HG03095 (cell line): ENCODE measurements around the gene RNF7.
"Not testable (repeated sequence)": the region's sequence is repeated elsewhere in the genome, so short reads cannot be mapped to it uniquely, and the experiment has no call there.

Source experiments
- ATAC-seq: cut with Tn5 transposase; IDR thresholded peaks from one replicate; pipeline ENCODE4 v1.9.1; 2021; ENCODE audit warnings: moderate library complexity; ENCODE audit not compliant: unreplicated experiment

Gene RNF7

GRCh38 chr3:141777957-141778813, 40.1 kb downstream of the RNF7 start:
- no peak for ATAC-seq

GRCh38 chr3:141779667-141780066, 41.6 kb downstream of the RNF7 start:
- ATAC-seq = no peak

DNA sequence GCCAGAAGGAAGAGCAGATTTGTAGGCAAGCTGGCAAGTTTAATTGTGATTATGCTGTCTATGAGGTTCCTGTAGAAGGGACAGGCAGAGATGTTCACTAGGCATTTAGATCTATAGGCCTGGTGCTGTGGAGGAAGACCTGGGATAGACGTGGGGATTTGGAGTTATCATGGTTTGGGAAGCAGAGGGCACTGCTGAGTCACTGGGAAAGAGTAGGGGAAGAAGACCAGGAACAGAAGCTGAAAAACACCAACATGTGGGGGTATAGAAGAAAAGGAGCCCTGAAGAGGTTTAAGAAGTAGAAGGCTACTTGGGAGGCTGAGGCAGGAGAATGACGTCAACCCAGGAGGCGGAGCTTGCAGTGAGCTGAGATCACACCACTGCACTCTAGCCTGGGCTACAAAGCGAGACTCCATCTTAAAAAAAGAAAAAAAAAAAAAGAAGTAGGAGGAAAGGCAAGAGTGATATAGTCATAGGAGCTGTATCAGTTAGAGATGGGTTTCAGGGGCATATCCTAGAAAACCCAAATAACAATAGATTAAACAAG, 44.4 kb downstream of the RNF7 start:
- no peak for ATAC-seq

DNA sequence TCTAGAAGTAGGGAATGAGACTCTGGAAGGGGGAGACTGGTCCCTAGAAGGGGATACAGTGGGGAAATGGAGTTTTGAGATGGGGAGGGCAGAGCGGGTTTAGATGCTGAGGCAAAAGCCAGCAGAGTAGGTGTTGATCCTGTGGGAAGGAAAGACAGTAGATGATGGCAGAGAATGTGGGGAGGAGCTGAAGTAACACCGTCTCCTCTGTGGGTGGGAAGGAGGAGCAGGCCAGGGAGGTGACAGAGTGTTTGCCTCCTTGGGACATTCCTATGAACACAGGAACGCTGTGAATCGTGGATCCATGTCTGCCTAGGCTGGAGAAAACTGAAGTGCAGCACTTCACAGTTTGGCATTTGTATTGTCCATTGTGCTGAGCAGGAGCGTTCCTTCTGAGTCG, 45.5 kb downstream of the RNF7 start:
- ATAC-seq = no peak

DNA sequence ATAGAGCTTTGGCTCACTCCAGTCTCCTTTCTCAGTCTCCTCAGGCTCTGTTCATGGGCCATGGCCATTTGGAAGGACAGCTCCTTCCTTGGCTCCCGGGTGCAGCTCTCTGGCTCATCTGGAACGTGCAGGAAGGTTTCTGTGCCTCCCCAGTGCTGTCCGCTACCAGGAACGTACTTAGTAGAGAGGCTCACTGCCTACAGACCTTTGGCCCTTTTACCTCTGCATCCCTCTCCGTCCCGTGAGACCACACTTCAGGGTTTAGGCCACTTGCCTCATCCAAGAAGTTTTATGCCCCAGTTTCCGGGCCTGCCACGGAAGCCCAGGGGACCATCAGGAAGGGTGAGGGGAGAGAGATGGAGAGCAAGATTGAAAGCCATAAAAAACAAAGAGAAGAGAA, 46.0 kb downstream of the RNF7 start:
- no peak for ATAC-seq

DNA sequence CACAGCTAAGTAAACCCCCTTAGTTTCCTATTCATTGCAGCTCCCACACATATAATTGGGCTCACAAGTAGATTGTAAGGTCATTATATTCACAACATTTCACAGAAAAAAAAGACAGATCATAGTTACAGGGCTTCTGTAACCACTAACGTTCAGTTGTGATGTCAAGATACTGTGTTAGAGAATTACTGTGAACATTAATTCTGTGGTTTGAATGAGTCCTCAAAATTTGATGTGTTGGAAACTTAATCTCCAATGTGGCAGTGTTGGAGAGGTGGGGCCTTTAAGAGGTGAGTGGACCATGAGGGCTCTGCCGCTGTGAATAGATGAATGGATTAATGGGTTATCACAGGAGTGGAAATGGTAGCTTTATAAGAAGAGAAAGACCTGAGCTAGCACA, 46.4 kb downstream of the RNF7 start:
- ATAC-seq = no peak

- ATAC-seq = no peak
Observed at GRCh38 chr3:141788149-141788548, 50.1 kb downstream of the RNF7 start.

DNA sequence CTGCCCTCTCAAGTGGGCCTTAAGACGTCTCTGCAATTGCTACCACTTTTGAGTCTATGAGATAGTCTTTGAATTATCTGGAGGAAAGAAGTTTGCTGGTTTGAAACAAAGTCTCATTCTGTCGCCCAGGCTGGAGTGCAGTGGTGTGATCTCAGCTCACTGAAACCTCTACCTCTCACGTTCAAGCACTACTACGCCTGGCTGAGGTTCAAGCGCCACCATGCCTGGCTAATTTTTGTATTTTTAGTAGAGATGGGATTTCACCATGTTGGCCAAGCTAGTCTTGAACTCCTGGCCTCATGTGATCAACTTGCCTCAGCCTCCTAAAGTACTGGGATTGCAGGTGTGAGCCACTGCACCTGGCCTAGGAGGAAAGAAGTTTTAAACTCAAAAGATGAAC, 50.7 kb downstream of the RNF7 start:
- ATAC-seq = not testable (repeated sequence)

DNA sequence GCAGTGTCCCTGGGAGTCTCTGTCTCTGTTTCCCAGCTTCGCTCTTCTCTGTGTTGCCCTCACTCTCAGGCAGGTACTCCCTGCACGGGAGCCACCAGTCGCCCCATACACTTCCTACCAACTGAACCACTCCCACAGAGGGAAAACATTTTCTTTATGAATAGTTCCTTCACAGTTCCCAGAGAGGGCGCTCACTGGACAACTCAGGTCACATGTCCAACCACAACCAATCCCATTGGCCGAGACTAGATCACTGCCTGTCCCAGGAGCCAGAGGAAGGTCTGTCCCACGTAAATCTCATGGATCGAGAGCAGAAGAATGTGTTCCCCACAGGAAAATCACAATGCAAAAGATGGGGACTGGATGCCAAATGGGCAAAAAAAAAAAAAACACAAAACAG, 51.2 kb downstream of the RNF7 start:
- ATAC-seq = no peak

DNA sequence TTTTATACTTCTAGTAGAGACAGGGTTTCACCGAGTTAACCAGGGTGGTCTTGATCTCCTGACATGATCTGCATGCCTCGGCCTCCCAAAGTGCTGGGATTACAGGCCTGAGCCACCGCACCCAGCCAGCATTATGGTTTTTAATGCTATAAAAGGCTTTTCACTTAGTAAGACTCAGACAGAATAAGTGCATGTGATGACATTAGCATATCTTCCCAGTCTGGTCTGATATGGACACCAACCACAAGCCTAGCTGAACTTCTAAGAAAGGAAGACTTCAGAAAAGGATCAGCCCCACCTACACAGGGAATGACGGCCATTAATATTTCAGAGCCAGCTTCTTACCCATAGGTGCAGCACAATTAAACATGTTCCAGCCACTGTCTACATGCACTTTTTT, 52.1 kb downstream of the RNF7 start:
- ATAC-seq = no peak

- no peak for ATAC-seq
Observed at GRCh38 chr3:141792495-141792894, 54.4 kb downstream of the RNF7 start.

- ATAC-seq = no peak
Observed at GRCh38 chr3:141793476-141794260, 55.6 kb downstream of the RNF7 start.

- ATAC-seq = no peak
Observed at GRCh38 chr3:141795276-141795675, 57.2 kb downstream of the RNF7 start.

GRCh38 chr3:141795741-141796080, 57.6 kb downstream of the RNF7 start:
- ATAC-seq = no peak

DNA sequence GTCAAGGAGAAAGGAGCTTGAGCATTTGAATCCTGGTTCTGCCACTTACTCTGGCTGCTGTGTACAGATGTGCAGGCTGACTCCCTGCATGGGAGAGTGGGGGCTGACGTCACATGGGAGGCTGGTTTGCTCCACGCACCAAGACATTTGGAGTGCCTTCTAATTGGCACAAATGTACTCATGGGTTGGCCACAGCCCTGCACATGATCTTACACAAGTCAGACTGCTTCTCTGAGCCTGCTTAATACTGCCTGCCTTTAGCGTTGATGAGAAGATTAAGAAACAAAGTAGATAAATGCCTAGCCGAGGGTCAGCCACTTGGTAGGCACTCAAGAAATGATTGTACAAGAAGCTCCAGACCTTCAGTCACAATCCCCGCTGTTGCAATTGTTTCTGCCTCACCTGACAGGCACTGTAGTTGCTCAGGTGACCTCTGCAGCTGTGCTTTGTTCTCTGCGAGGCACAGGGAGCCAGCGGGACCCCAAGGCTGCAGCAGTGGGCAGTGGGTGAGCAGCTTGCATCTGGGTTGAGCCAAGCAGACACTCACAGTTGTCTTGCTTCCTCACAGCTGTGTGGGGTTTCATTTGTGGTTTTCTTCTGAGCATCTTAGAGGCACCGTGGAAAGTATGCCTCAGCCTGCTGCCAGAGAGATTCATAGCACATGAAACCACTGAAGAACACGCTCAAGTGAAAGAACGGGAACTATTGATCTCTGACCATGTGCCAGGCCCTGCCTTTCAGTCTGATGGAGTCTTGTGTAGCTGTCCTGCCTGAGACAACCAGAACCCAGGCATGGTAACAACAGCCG, 58.2 kb downstream of the RNF7 start:
- peak; percentile 95 for ATAC-seq
